Measurements from ENCODE around the gene APBB1IP. TPM values are rescaled to one million over a fixed set of nuclear protein-coding genes. Genes with fewer than 3 reads are reported as not detected.
"Not testable (repeated sequence)": the region's sequence is repeated elsewhere in the genome, so short reads cannot be mapped to it uniquely, and the experiment has no call there.

Gene APBB1IP
- total and polyA plus RNA-seq, 4 donors = 5.4 to 33.5 (median 19.1) TPM

DNA sequence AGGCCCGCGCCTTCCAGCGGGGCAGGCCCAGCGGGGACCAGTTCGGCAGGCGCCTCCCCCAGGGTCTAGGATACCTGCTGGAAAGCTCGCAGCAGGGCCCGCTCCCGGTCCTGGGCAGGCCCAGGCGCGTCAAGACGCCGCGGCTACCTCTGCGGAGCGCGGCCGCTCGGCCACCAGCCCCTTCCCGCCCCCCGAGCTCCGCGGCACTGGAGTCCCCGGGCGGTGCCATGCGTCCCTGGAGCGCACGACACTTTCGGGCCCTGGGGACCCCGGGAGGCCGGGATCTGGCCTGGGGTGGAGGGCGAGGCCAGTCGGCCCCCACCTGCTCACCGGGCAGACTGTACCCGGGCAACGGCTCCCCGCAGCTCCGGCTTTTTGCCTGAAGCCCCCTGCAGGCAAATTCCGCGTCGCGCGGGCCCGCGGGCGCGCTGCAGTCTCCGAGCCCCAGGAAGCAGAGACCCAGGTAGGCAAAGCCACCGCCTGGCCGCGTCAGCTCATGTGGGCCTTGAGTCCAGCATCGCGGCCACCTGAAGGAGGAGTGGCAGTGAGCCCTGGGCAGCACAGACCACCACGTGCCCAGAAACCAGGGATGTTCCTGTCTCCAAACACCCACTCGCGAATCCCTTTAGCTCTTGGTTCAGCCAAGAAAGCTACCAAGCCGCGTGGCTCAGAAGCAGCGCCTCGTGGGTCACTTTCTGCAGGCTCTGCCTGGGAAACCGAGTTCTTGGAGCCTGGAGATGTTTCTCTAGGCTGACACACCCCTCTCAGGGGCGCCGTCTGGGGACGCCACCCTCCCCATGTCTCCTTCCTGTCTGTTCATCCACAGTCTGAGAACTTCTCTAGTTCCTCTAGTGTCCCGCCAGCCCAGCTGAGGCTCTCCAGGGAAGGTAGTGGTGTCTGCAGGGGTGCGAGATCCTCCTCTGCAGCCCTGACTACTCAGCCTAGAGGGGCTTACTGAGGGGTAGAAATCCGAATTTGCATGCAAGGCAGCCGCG lies 46.1 kb upstream of the APBB1IP start:
- no peak for DNase-seq
- Histone ChIP-seq H3K27me3 (ENCODE audit: control insufficient read depth in 3 of 3, insufficient read depth in 3 of 3, low read length in 2 of 3) (peaks cover 0 to 8% (median 7%) of the 10 kb centered on the region in 3 donors), H3K27ac (ENCODE audit: low read depth in 1 of 2, low read length in 1 of 2) (no peak overlapping the region), H3K36me3 (ENCODE audit: control insufficient read depth in 4 of 4, insufficient read depth in 4 of 4, low read length in 4 of 4) (no peaks in the 10 kb centered on the region), H3K9ac (ENCODE audit: insufficient read depth in 1 of 2, low read length in 2 of 2) (no peak overlapping the region), H3K4me1 (ENCODE audit: control insufficient read depth in 5 of 5, insufficient read depth in 5 of 5, low read length in 5 of 5) (peaks cover 0 to 2% (median 0%) of the 10 kb centered on the region in 5 donors), H3K9me3 (ENCODE audit: control insufficient read depth in 4 of 4, insufficient read depth in 3 of 4, low read length in 3 of 4) (peaks cover 0 to 5% (median 2%) of the 10 kb centered on the region in 4 donors), H3K4me3 (no peak overlapping the region)
- no peak for ATAC-seq (ENCODE audit: insufficient read depth, low FRiP score)
- TF ChIP-seq, protein P1, sequence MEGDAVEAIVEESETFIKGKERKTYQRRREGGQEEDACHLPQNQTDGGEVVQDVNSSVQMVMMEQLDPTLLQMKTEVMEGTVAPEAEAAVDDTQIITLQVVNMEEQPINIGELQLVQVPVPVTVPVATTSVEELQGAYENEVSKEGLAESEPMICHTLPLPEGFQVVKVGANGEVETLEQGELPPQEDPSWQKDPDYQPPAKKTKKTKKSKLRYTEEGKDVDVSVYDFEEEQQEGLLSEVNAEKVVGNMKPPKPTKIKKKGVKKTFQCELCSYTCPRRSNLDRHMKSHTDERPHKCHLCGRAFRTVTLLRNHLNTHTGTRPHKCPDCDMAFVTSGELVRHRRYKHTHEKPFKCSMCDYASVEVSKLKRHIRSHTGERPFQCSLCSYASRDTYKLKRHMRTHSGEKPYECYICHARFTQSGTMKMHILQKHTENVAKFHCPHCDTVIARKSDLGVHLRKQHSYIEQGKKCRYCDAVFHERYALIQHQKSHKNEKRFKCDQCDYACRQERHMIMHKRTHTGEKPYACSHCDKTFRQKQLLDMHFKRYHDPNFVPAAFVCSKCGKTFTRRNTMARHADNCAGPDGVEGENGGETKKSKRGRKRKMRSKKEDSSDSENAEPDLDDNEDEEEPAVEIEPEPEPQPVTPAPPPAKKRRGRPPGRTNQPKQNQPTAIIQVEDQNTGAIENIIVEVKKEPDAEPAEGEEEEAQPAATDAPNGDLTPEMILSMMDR (IDR thresholded peaks at IDR 0.05; ENCODE audit: control extremely low read depth, extremely low read depth) = no peak
- 13 to 17% methylated on average over 65 to 69 of the region's 69 CpGs for WGBS, 2 donors

DNA sequence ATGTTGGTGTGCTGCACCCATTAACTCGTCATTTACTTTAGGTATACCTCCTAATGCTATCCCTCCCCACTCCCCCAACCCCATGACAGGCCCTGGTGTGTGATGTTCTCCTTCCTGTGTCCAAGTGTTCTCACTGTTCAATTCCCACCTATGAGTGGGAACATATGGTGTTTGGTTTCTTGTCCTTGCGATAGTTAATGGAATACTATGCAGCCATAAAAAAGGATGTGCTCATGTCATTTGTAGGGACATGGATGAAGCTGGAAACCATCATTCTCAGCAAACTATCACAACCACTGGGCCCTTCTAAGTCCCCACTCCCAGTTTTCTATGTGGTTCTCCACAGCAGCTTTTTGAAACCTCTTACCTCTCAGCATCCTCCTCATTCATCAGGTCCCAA lies 39.8 kb upstream of the APBB1IP start:
- not testable (repeated sequence) for H3K9ac ChIP-seq (ENCODE audit: insufficient read depth in 1 of 2, low read length in 2 of 2); H3K27ac ChIP-seq (ENCODE audit: low read depth in 1 of 2, low read length in 1 of 2); H3K4me1 ChIP-seq (ENCODE audit: control insufficient read depth in 5 of 5, insufficient read depth in 5 of 5, low read length in 5 of 5); ATAC-seq (ENCODE audit: insufficient read depth, low FRiP score); H3K36me3 ChIP-seq (ENCODE audit: control insufficient read depth in 4 of 4, insufficient read depth in 4 of 4, low read length in 4 of 4); H3K9me3 ChIP-seq (ENCODE audit: control insufficient read depth in 4 of 4, insufficient read depth in 3 of 4, low read length in 3 of 4); DNase-seq; H3K4me3 ChIP-seq; H3K27me3 ChIP-seq (ENCODE audit: control insufficient read depth in 3 of 3, insufficient read depth in 3 of 3, low read length in 2 of 3)
- WGBS, 2 donors = 94% methylated on average over 2 of the region's 2 CpGs

DNA sequence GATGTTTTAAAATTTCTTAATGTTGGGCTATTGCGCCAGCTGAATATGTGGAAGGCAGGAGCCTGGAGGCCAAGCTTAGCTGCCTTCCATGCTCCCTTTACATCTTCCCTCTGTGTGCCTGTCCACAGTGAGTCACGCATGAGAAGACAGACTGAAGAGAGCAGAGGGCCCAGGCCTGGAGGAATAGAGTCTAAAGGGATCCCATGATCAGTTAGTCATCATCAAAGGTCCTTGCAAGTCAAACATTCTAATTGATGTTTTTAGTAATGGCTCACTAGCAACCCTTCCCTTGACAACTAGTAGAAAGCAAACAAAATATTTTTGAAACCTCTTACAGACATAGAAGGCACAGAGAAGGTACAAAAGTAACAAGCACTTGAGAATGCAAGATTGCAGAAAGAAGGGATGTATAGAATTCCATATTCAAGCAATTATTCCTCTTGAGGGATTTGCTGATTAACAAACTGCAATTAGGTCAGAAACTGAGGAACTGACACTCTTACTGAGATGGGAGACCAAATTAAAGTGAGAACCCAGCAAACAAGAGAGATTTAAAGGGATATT lies 30.7 kb upstream of the APBB1IP start:
- Histone ChIP-seq H3K9ac (ENCODE audit: insufficient read depth in 1 of 2, low read length in 2 of 2) (no peak overlapping the region), H3K27ac (ENCODE audit: low read depth in 1 of 2, low read length in 1 of 2) (no peak overlapping the region), H3K4me1 (ENCODE audit: control insufficient read depth in 5 of 5, insufficient read depth in 5 of 5, low read length in 5 of 5) (no peaks in the 10 kb centered on the region), H3K27me3 (ENCODE audit: control insufficient read depth in 3 of 3, insufficient read depth in 3 of 3, low read length in 2 of 3) (no peaks in the 10 kb centered on the region), H3K36me3 (ENCODE audit: control insufficient read depth in 4 of 4, insufficient read depth in 4 of 4, low read length in 4 of 4) (no peaks in the 10 kb centered on the region), H3K4me3 (no peak overlapping the region), H3K9me3 (ENCODE audit: control insufficient read depth in 4 of 4, insufficient read depth in 3 of 4, low read length in 3 of 4) (peaks cover 0 to 2% (median 0%) of the 10 kb centered on the region in 4 donors)
- no peak for DNase-seq
- peak; percentile 27 for ATAC-seq (ENCODE audit: insufficient read depth, low FRiP score)
- WGBS, 2 donors = 82 to 90% methylated on average over 2 of the region's 2 CpGs
- TF ChIP-seq, protein P1 (IDR thresholded peaks at IDR 0.05; ENCODE audit: control extremely low read depth, extremely low read depth) = no peak

DNA sequence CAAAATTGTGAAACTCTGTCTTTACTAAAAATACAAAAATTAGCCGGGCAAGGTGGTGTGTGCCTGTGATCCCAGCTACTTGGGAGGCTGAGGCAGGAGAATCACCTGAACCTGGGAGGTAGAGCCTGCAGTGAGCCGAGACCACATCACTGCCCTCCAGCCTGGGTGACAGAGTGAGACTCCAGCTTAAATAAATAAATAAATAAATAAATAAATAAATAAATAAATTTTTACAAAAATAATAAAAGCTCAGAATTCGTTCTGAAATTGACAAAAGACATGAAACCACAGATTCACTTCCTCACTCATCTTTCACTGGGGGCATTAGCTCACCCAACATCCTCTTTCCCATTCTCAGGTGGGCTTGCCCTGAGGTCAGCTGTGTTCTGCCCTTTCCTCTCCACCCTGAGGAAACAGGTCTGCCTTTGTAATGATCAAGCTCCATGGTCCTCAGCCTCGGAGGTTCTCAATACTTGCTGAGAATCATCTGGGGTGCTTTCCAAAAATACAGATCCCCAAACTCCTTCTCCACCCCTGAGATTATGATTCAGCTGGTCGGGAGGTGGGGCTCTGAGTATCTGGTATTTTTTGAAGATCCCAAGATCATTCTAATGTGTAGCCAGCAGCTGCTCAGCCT lies 29.2 kb upstream of the APBB1IP start:
- WGBS, 2 donors = 71 to 72% methylated on average over 5 of the region's 5 CpGs
- Histone ChIP-seq H3K9ac (ENCODE audit: insufficient read depth in 1 of 2, low read length in 2 of 2) (no peak overlapping the region), H3K4me3 (no peak overlapping the region), H3K27ac (ENCODE audit: low read depth in 1 of 2, low read length in 1 of 2) (no peak overlapping the region), H3K36me3 (ENCODE audit: control insufficient read depth in 4 of 4, insufficient read depth in 4 of 4, low read length in 4 of 4) (no peaks in the 10 kb centered on the region), H3K9me3 (ENCODE audit: control insufficient read depth in 4 of 4, insufficient read depth in 3 of 4, low read length in 3 of 4) (peaks cover 0 to 2% (median 0%) of the 10 kb centered on the region in 4 donors), H3K4me1 (ENCODE audit: control insufficient read depth in 5 of 5, insufficient read depth in 5 of 5, low read length in 5 of 5) (no peaks in the 10 kb centered on the region), H3K27me3 (ENCODE audit: control insufficient read depth in 3 of 3, insufficient read depth in 3 of 3, low read length in 2 of 3) (no peaks in the 10 kb centered on the region)
- TF ChIP-seq, protein P1 (IDR thresholded peaks at IDR 0.05; ENCODE audit: control extremely low read depth, extremely low read depth) = no peak
- no peak for ATAC-seq (ENCODE audit: insufficient read depth, low FRiP score)
- no peak for DNase-seq
